IPS DF 19.7 (cell line): ENCODE data around the gene UBE2Q2.

ENCODE experiments used
- DNase-seq: peaks from one replicate; pipeline ENCODE4 v3.0.0-alpha.2; 2013; ENCODE audit warnings: low read depth, low spot score

Gene UBE2Q2

DNA sequence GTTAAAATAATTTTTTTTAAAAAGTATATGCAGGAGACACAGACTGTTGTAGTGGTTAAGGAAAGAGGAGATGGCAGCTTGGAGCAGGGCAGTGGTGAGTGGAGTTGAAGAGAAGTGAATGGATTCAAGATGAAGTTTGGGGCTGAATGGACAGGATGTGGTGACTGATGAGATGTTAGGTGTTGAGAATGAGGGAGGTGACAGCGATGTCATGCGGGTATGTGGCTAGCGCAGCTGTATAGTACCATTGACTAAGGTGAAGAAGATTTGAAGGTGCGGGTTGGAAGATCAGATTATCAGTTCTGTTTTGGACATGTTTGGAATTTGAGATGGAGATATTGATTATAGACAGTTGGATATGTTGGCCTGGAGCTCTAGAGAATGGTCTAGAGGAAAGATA lies 80.5 kb downstream of the UBE2Q2 start:
- no peak for DNase-seq

DNA sequence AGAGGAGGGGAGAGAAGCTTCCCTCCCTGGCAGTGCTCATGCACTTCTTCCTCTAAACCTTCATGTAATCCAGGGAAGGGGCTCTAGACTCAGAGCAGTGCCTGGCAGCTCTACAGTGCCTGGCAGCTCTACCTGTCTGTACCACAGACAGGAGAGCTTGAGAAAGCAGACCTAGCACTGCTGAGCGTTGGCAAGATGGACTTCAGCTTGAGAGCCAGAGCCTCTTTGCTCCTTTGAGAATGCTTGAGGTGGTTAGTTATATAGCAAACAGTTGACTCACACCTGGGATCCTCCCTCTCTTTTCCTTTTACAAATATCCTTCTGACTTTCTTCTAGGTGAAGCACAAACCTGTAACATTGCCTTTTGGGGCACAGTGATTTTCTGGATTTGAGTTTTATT lies 81.3 kb downstream of the UBE2Q2 start:
- no peak for DNase-seq

DNA sequence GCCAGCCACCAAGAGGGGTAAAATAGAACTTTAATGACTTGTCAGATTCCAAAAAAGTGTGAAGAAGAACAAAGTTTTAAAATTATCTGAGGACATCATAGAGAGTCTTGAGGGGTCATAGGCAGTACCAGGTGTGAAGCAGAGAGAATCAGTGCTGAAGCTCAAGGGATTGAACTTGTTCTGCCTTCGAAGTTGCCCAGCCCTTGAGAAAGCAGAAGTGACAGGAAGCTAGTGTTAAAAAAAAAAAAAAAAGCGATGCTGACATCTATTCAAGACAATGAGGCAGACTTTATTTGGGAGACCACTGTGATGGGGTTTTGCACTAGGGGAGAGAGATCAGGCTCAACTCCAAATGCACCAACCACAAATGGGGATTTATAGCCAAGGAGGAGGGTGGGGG lies 82.2 kb downstream of the UBE2Q2 start:
- no peak for DNase-seq

DNA sequence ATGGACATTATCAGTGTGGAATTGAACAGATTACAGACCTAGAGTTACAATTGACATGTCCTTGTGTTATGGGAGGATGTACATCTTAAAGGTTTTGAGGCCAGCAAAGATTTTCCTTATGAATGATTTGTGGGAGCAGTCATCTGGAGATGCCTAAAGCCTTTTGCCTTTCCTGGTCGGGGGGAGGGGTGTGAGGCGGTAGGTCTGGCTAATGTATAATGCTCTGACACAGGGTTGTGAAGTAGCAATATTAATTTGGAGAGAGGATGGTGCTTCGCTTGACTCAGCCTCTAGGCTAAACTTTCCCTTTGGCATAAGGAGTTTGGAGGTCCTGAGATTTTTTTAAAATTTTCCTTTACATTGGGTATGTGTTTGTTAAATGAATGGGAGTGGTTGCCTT lies 83.7 kb downstream of the UBE2Q2 start:
- DNase-seq: no peak

DNA sequence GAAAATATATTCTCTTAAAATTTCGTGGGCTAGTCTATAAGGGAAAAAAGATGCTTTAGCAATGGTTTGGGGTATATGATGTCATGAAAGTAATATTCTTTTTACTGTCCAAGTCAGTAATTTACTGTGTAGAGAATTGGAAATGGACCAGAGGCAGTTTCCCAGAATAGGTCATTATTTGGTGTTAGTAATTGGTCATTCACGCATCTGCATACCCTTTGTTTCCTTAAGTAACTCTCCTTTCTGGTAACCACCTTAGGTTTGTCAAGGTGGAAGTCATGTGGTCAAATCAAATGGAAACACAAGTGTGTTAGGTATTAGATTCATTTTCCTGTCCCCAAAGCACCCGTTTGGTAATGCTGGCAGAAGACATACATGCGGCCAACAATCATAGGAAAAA lies 84.4 kb downstream of the UBE2Q2 start:
- DNase-seq: no peak

DNA sequence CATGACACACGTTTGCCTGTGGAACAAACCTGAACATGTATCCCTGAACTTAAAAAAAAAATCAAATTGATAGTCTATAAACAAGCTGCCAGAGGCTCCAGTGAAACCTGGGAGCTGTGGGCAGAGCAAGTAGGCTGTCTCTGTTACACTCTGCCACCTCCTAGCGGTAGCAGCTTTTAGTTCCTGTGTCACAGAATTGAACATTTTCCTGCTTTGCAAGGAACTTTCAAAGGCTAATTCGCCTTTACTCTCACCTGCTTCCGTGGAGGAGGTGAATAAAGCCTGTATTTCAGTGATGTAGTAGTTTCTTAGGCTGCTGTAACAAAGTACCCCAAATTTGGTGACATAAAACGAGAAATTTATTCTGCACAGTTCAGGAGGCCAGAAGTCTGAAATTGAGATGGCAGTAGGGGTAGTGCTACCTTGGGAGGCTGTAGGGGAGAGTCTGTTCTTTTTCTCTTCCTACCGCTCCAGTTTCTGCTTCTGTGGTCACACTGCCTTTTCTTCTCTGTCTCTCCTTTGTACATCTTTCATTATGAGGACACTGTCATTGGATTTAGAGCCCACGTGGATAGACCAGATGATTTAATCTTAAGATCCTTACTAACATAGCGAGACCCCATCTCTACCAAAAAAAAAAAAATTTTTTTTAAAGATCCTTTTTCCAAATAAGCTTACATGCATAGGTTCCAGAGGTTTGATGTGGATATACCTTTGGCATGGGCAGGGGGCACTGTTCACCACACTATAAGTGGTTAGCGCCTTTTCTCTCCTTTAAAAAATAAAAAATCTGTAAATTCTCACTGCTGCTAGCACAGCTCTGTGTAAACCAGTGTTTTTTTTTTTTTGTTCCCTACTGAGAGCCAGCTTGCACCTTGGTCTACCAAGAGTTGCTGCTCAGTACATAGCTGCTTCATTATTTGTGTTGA lies 85.7 kb downstream of the UBE2Q2 start:
- DNase-seq: no peak

DNA sequence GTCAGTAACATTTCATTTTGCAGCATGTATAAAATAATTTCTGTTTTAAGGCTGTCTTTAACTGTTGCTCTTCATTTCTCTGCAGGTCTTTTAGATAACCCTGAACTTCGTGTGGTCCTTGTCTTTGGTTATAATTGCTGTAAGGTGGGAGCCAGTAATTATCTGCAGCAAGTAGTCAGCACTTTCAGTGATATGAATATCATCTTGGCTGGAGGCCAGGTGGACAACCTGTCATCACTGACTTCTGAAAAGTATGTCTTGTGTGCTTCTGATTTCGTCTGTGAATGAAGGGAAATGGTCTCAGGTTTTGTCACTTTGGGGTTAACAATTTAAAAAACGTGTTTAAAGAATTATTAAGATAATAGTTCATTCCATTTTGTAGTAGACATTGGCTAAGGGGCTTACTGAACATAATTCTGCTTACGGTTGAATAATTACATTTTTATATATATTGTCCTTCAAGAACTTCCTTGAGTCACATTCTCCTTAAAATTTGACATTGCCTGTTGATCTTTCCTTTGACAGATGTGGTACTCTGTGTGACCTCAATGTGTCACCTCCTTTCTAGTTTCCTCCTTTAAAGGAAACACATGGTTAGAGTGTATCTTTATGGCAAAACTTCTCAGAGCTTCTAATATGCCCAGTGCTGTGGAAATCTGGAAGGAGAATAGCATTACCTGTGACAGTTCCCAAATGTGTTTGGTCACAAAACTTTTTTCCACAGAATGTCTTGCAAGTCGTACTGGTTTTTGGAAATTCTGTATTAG lies 86.7 kb downstream of the UBE2Q2 start:
- DNase-seq: no peak

DNA sequence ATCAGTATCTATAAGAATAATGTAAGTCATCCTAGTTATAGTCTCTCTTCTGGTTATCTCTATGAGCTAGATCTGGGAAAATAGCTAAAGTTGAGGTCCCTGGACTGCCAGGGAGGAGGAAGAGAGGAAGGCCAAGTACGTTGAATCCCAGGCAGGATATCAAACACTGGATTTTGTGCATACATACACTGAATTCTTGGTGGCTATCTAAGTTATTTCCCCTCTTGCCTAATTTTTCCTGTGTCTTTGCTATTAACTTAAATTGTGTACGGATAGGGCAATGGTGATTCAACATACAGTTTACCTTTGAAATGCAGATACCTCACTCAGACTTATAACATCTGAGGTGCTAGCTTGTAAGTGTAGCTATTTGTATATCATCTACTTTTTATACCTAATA lies 87.6 kb downstream of the UBE2Q2 start:
- DNase-seq: no peak

DNA sequence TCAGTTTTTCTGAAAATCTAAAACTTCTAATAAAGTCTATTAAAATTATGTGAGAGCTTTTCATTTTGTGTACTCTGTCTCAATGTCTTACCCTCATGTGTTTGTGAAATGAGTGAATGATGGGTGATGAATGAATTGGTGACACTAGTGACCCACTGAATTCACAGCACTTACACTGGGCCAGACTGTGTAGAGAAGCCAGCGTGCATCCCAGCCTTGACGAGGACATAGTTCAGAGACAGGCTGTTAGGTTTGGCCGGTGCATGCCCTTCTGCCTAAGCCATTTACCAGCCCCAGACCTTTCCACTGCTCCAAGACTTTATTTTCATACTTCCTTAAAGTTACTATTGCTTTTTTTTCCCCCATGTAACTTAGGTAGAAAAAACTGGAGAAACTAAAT lies 99.2 kb downstream of the UBE2Q2 start:
- DNase-seq: no peak

DNA sequence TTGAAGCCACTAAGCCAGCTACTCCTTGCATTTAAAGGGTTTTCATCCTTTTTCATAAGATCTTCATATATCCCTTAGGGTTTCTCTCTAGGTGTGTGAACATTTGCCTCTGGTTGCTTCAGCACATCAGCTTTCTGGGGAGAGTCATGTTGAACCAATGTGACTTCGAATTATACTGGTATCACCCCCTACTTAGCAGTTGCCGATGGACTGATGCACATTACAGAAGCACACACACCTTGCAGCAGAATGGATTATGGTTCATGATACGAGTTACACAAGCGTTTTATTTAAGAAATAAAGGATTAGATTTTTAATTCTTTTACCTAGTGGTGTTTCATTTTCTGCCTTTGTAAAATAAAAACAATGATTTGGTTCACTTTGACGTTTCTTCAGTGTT lies 100.0 kb downstream of the UBE2Q2 start:
- DNase-seq: no peak

DNA sequence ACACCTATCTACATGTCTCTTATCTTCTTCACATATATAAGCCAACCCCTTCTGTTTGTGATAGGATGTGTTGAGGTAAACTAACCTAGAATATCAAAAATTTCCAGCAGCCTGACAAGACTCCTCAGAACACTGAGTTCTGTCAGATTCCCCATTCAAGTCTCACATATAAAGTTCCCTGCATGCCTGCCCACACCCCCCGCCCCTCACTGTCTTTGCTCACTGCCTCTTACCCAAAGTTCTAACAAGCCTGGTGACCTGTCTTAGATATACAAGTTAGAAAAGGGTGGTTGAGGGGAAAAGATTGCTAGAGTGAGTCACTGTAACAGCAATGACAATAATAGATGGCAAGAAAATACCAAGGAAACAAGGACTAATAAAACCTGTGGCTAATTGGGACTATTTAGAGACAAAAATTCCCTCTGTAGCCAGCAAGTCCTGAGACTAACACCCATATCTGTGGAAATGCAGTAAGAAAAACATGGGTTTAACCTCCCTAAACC lies 100.5 kb downstream of the UBE2Q2 start:
- no peak for DNase-seq

DNA sequence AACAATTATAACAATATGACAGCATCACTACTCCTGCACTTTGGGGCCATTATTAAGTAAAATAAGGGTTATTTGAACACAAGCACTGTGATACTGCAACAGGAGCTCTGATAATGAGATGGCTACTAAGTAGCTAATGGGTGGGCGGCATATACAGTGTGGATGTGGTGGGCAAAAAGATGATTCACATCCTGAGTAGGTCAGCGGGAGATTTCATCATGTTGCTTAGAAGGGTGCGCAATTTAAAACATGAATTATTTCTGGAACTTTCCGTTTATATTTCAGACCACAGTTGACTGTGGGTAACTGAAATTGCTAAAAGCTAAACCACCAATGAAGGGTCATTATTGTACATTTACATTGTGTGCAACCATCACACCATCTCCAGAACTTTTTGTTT lies 102.7 kb downstream of the UBE2Q2 start:
- DNase-seq: no peak

DNA sequence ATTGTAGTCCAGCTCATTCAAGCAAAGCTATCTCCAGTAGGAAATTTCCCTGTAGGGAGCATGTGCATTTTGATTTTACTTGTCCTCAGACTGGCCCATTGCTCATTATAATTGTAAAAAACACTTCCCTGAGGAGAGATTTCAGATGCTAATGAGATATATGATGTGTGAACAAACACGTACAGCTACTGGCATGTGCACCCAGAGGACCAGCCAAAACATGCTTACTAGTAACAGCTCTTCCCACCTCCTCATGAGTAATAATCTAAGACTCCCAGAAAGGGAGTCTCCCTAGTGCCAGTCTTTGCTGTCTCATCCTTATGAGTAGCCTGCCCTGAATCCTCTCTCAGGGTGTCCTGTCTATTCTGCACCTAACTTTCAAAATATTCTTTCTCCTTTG lies 103.8 kb downstream of the UBE2Q2 start:
- DNase-seq: no peak

DNA sequence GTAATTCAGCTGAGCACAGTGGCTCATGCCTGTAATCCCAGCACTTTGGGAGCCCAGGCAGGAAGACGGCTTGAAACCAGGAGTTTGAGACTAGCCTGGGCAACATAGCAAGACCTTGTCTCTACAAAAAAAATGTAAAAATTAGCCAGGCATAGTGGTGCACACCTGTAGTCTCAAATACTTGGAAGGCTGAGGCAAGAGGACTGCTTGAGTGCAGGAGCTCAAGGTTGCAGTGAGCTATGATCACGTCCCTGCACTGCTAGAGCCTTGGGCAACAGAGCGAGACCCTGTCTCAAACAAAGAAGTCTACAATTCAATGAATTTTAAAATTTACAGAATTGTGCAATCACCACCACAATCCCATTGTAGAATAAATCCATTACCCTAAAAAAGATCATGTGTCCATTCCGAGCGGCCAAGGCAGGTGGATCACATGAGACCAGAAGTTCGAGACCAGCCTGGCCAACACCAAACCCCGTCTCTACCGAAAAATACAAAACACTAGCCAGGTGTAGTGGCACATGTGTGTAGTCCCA lies 105.6 kb downstream of the UBE2Q2 start:
- DNase-seq: no peak
